Measurements from ENCODE around the gene BMP2. TPM values are rescaled to one million over a fixed set of nuclear protein-coding genes. Genes with fewer than 3 reads are reported as not detected.

BMP2 gene
- total and polyA plus RNA-seq, 8 donors = 14.7 to 38.9 (median 18.2) TPM

GRCh38 chr20:6750438-6750837, 17.0 kb upstream of the BMP2 start:
- Histone ChIP-seq H3K9me3 (no peaks in the 10 kb centered on the region), H3K4me1 (no peaks in the 10 kb centered on the region), H3K4me3 (no peak overlapping the region), H3K27ac (no peak overlapping the region), H3K27me3 (no peaks in the 10 kb centered on the region), H3K36me3 (no peaks in the 10 kb centered on the region)
- no peak for DNase-seq
- intact Hi-C loops (cut with DNase I) = no loop called here
- no peak for TF ChIP-seq CTCF (IDR thresholded peaks at IDR 0.05)
- no peak for ATAC-seq

- no peak for TF ChIP-seq CTCF (IDR thresholded peaks at IDR 0.05)
- Histone ChIP-seq H3K4me3 (no peak overlapping the region), H3K27ac (no peak overlapping the region), H3K4me1 (no peaks in the 10 kb centered on the region), H3K9me3 (no peaks in the 10 kb centered on the region), H3K27me3 (no peaks in the 10 kb centered on the region), H3K36me3 (no peaks in the 10 kb centered on the region)
- peak; percentile 66 for ATAC-seq
- DNase-seq = peak in 1 of 4 donors; percentile 28
- intact Hi-C loops (cut with DNase I) = no loop called here
These were observed 10.5 kb upstream of the BMP2 start for GRCh38 chr20:6756693-6757595.

GRCh38 chr20:6764619-6765018, 2.9 kb upstream of the BMP2 start:
- no peak for DNase-seq
- intact Hi-C loops (cut with DNase I) = no loop called here
- Histone ChIP-seq H3K4me1 (peaks cover 0 to 20% of the 10 kb centered on the region in 2 donors), H3K4me3 (no peak overlapping the region), H3K9me3 (no peaks in the 10 kb centered on the region), H3K36me3 (no peaks in the 10 kb centered on the region), H3K27ac (no peak overlapping the region), H3K27me3 (peaks cover 0 to 34% of the 10 kb centered on the region in 2 donors)
- no peak for ATAC-seq
- TF ChIP-seq CTCF (IDR thresholded peaks at IDR 0.05) = no peak

- no peak overlapping the region for H3K4me3 ChIP-seq
- H3K27me3 ChIP-seq = peaks cover 0 to 43% of the 10 kb centered on the region in 2 donors
- peak in 1 of 4 donors; percentile 79 for DNase-seq
- peaks cover 0 to 25% of the 10 kb centered on the region in 2 donors for H3K4me1 ChIP-seq
- no peaks in the 10 kb centered on the region for H3K9me3 ChIP-seq
- no peaks in the 10 kb centered on the region for H3K36me3 ChIP-seq
- no peak overlapping the region for H3K27ac ChIP-seq
- ATAC-seq = no peak
- peak; percentile 56 to 64 for TF ChIP-seq CTCF (IDR thresholded peaks at IDR 0.05)
- intact Hi-C loops (cut with DNase I) = no loop called here
These were observed 1.9 kb upstream of the BMP2 start for GRCh38 chr20:6765469-6766058.

GRCh38 chr20:6766433-6766832, 1.1 kb upstream of the BMP2 start:
- Histone ChIP-seq H3K27me3 (peaks cover 0 to 52% of the 10 kb centered on the region in 2 donors), H3K4me3 (no peak overlapping the region), H3K36me3 (no peaks in the 10 kb centered on the region), H3K27ac (no peak overlapping the region), H3K4me1 (peaks cover 0 to 25% of the 10 kb centered on the region in 2 donors), H3K9me3 (no peaks in the 10 kb centered on the region)
- intact Hi-C loops (cut with DNase I) = no loop called here
- ATAC-seq (no peak), DNase-seq (no peak)
- no peak for TF ChIP-seq CTCF (IDR thresholded peaks at IDR 0.05)

Data from left lung (tissue), 10 donors.